Testis (tissue), 3 donors: ENCODE measurements around the gene GYG2. TPM values are rescaled to one million over a fixed set of nuclear protein-coding genes. Genes with fewer than 3 reads are reported as not detected.

Source experiments
- DNase-seq: peaks from one replicate; pipeline ENCODE4 v3.0.0-alpha.2; 2019
- H3K27ac ChIP-seq, 2 donors: fragments of 200-600 bp; sonication (generic); one replicate each; pipeline ENCODE4 v1.5.1; 2019
- H3K27me3 ChIP-seq: fragments of 200-600 bp; sonication (generic); one replicate; pipeline ENCODE4 v1.5.1; 2019
- H3K36me3 ChIP-seq: fragments of 200-600 bp; sonication (generic); one replicate; pipeline ENCODE4 v1.5.1; 2017; ENCODE audit warnings: low read depth; ENCODE audit errors: missing control alignments
- H3K4me1 ChIP-seq: fragments of 200-600 bp; sonication (generic); one replicate; pipeline ENCODE4 v1.5.1; 2019
- H3K4me3 ChIP-seq, 2 donors: fragments of 200-600 bp; sonication (generic); one replicate each; pipeline ENCODE4 v1.5.1; 2017 to 2019
- H3K9me3 ChIP-seq: fragments of 200-600 bp; sonication (generic); one replicate; pipeline ENCODE4 v1.5.1; 2017
- POLR2A ChIP-seq: fragments of 450-650 bp; IDR thresholded peaks from one replicate; pipeline ENCODE4 v1.6.1; 2017; ENCODE audit warnings: antibody characterized with exemption, mild to moderate bottlenecking, moderate library complexity
- WGBS, 2 donors: methylation state at CpG; one replicate each; pipeline ENCODE4 v1.1.5; 2018; 5-methylcytosine and 5-hydroxymethylcytosine counted together
- intact Hi-C: fragments of 100-400 bp; cut with DNase I; formaldehyde crosslinking; loops from one replicate; pipeline ENCODE4 v1.15.1; 2023; ENCODE audit warnings: low total_unique reads
- polyA plus RNA-seq: library from polyadenylated mRNA; stranded (reverse); fragments of 350-450 nt; fragmentation: Illumina TruSeq; extraction: RNeasy Lipid Tissue Mini Kit (QIAGEN cat#74804); gene quantifications from one replicate; pipeline ENCODE4 v1.2.3, GENCODE V29; 2014; ENCODE audit warnings: low read depth, low replicate concordance; ENCODE audit not compliant: insufficient read depth
- total RNA-seq, 2 donors: library from RNA; depleted of rRNA; stranded (reverse); fragments of >200 nt; gene quantifications; one replicate each; pipeline ENCODE4 v1.2.3, GENCODE V29; 2016
- TF ChIP-seq, protein P1 (sequence below), 3 experiments: fragments of 450-650 bp in 2 of 3; fragments of 200-600 bp in 1 of 3; sonication (generic) in 1 of 3; IDR thresholded peaks; one replicate each; pipeline ENCODE4 v1.5.1; 2016 to 2019; ENCODE audit warnings: antibody characterized with exemption in 3 of 3, mild to moderate bottlenecking in 2 of 3, moderate library complexity in 1 of 3

The GYG2 gene
- total and polyA plus RNA-seq, 3 donors from 2014 or later: 2.2 to 2.6 (median 2.4) TPM

DNA sequence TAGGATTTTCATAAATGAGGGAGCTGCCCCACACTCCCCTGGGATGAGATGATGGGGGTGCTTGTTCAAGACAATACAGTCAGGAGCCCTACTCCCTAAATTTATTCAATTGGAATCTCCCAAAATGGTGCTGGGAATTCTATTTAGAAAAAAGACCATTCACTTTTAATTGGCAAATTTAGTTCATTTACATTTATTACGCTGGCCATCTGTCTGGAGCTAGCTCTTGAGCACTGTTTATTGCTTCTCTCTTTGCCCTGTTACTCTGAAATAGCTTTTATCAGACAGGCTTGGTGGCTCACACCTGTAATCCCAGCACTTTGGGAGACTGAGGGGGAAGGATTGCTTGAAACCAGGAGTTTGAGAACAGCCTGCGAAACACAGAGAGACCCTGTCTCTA lies 102.4 kb downstream of the GYG2 start:
- no peak for DNase-seq
- no peak overlapping the region for H3K4me3 ChIP-seq
- no peak for TF ChIP-seq POLR2A
- TF ChIP-seq, protein P1, sequence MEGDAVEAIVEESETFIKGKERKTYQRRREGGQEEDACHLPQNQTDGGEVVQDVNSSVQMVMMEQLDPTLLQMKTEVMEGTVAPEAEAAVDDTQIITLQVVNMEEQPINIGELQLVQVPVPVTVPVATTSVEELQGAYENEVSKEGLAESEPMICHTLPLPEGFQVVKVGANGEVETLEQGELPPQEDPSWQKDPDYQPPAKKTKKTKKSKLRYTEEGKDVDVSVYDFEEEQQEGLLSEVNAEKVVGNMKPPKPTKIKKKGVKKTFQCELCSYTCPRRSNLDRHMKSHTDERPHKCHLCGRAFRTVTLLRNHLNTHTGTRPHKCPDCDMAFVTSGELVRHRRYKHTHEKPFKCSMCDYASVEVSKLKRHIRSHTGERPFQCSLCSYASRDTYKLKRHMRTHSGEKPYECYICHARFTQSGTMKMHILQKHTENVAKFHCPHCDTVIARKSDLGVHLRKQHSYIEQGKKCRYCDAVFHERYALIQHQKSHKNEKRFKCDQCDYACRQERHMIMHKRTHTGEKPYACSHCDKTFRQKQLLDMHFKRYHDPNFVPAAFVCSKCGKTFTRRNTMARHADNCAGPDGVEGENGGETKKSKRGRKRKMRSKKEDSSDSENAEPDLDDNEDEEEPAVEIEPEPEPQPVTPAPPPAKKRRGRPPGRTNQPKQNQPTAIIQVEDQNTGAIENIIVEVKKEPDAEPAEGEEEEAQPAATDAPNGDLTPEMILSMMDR (IDR thresholded peaks at IDR 0.05): no peak
- H3K36me3 ChIP-seq: no peaks in the 10 kb centered on the region
- no peak overlapping the region for H3K27ac ChIP-seq
- 90 to 94% methylated on average over 2 of the region's 2 CpGs for WGBS, 2 donors
- H3K4me1 ChIP-seq: no peaks in the 10 kb centered on the region
- H3K9me3 ChIP-seq: no peaks in the 10 kb centered on the region
- no peaks in the 10 kb centered on the region for H3K27me3 ChIP-seq
- intact Hi-C loops: no loop called here

DNA sequence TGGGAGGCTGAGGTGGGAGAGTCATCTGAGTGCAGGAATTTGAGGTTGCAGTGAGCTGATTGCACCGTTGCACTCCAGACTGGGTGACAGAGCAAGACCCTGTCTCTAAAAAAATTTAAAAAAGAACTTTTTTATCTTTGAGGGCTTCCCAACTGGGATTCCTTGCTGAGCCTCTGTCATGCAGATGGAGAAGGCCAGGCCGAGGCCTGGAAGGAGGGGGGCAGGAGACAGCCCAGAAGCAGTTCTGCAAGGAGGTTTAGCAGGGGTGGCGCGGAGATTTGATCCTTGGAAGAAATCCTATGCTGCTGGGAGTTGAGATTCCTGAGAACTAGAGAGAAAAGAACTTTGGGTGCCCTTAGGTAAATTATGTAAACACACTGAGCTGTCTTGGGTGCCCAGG lies 102.9 kb downstream of the GYG2 start:
- Histone ChIP-seq H3K4me3 (no peak overlapping the region), H3K27me3 (no peaks in the 10 kb centered on the region), H3K9me3 (no peaks in the 10 kb centered on the region), H3K27ac (no peak overlapping the region), H3K4me1 (no peaks in the 10 kb centered on the region), H3K36me3 (no peaks in the 10 kb centered on the region)
- DNase-seq: no peak
- intact Hi-C loops: no loop called here
- no peak for TF ChIP-seq POLR2A
- TF ChIP-seq, protein P1 (IDR thresholded peaks at IDR 0.05): no peak
- WGBS, 2 donors: 89 to 100% methylated on average over 2 to 4 of the region's 4 CpGs

Other genes starting within 250 kb of the GYG2 start
- gene CD99, start 137.6 kb upstream of the GYG2 start, total RNA-seq: 1,000 to 10,000 TPM in 1 of 2 donors, 100 to 1,000 TPM in 1; 733 to 1,032 TPM
- 450 TPM for gene CD99, start 137.6 kb upstream of the GYG2 start, polyA plus RNA-seq
- gene XG, start 76.9 kb upstream of the GYG2 start, total RNA-seq: under 1 TPM; 0.19 to 0.63 TPM
- gene XG, start 76.9 kb upstream of the GYG2 start, polyA plus RNA-seq: 0.88 TPM
- gene ARSD, start 100.4 kb downstream of the GYG2 start, total RNA-seq: 10 to 100 TPM; 25.4 to 37.0 TPM
- gene ARSD, start 100.4 kb downstream of the GYG2 start, polyA plus RNA-seq: 14.6 TPM
- gene ARSH, start 177.6 kb downstream of the GYG2 start, total RNA-seq: under 1 TPM in 1 of 2 donors, not detected in 1; 0.25 TPM
- gene ARSH, start 177.6 kb downstream of the GYG2 start, polyA plus RNA-seq: not detected
- gene ARSF, start 212.5 kb downstream of the GYG2 start, total RNA-seq: under 1 TPM in 1 of 2 donors, not detected in 1; 0.16 TPM
- gene ARSF, start 212.5 kb downstream of the GYG2 start, polyA plus RNA-seq: not detected